NT2/D1 (cell line): ENCODE results near the gene MLEC.

Experiments used
- YY1 ChIP-seq: IDR thresholded peaks from 2 replicates; pipeline ENCODE4 v1.6.1; 2011; ENCODE audit not compliant: insufficient read length, insufficient read depth
- ZNF274 ChIP-seq: IDR thresholded peaks from 2 replicates; pipeline ENCODE4 v1.6.1; 2011; ENCODE audit warnings: mild to moderate bottlenecking, low read depth, low read length

DNA sequence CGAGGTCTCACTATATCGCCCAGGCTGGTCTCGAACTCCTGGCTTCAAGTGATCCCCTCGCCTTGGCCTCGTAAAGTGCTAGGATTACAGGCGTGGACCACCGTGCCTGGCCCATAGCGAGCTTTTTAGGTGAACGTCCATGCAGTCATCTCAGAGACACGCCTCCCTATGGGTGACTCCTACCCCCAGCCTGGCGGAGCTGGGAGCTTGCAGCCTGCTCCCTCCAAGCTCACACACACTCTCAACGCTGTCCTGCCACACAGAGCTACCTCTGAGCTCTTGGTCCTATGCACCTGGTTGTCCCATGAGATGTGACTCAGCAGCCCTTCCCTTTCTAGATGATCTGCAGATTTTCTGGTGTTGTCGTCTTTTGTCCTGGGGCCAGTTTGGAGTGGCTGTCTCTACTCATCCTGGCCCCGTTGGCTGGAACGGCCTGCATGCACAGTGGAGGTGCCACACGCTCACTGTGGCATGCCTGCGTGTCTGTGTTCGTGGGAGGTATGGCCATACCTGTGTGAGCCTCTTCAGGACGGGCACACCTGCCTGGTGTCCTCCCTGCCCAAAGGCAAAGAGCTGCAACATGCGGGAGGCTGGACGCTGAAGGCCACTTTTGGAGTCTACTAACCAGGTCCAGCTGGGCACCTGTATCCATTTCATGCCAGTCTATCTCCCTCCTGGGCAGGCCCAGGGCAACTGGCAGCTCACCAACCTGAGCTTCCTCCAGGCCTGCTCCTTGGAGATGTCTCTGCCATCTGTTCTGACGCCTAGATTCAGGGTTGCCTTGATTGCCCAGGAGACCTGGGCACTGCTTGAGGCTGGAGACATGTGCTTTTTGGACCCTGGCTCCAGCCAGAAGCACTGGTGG lies 28.4 kb upstream of the MLEC start:
- no peak for TF ChIP-seq ZNF274
- TF ChIP-seq YY1: no peak
